Body of pancreas (tissue), 4 donors: ENCODE data around the gene CYP46A1. TPM values are rescaled to one million over a fixed set of nuclear protein-coding genes. Genes with fewer than 3 reads are reported as not detected.

Source experiments
- ATAC-seq: fragments of 150-250 bp; one replicate; pipeline ENCODE4 v1.9.1; 2016
- DNase-seq, 4 donors: peaks; one replicate each; pipeline ENCODE4 v3.0.0-alpha.2; 2019
- H3K27ac ChIP-seq, 4 donors: fragments of 200-600 bp; sonication (generic); 1 replicate in 3 of 4; 2 replicates in 1 of 4; pipeline versions ENCODE4 v1.5.1 to v1.6.1; 2016 to 2019; ENCODE audit warnings: mild to moderate bottlenecking in 1 of 4, mixed read lengths in 1 of 4, moderate library complexity in 1 of 4
- H3K27me3 ChIP-seq, 2 donors: fragments of 200-600 bp; sonication (generic); one replicate each; pipeline ENCODE4 v1.6.0; 2016; ENCODE audit warnings: mild to moderate bottlenecking in 1 of 2
- H3K36me3 ChIP-seq, 2 donors: fragments of 200-600 bp; sonication (generic); replicated peaks in 1 of 2; 2 replicates each; pipeline ENCODE4 v1.5.1; 2016; ENCODE audit warnings: low read depth in 2 of 2; ENCODE audit not compliant: insufficient read depth in 1 of 2
- H3K4me1 ChIP-seq: fragments of 200-600 bp; sonication (generic); one replicate; pipeline ENCODE4 v1.6.0; 2016
- H3K4me3 ChIP-seq, 2 donors: fragments of 200-600 bp; sonication (generic); 1 replicate in 1 of 2; 2 replicates in 1 of 2; pipeline ENCODE4 v1.5.1; 2016 to 2019
- H3K9me3 ChIP-seq, 3 donors: fragments of 200-600 bp; sonication (generic); 1 replicate in 2 of 3; 2 replicates in 1 of 3; pipeline ENCODE4 v1.5.1; 2016
- CTCF ChIP-seq, 7 experiments: fragments of 450-650 bp in 4 of 7; fragments of 200-600 bp in 3 of 7; sonication (generic) in 3 of 7; IDR thresholded peaks; one replicate each; pipeline ENCODE4 v1.5.1; 2016 to 2019; ENCODE audit warnings: antibody characterized with exemption in 7 of 7
- POLR2A ChIP-seq, 3 donors: fragments of 450-650 bp; IDR thresholded peaks; one replicate each; pipeline ENCODE4 v1.6.1; 2016; ENCODE audit warnings: antibody characterized with exemption in 3 of 3, mild to moderate bottlenecking in 2 of 3
- WGBS, 2 donors: methylation state at CpG; one replicate each; pipeline ENCODE4 v1.1.5; 2017; 5-methylcytosine and 5-hydroxymethylcytosine counted together
- intact Hi-C: fragments of 100-400 bp; cut with DNase I; formaldehyde crosslinking; loops from one replicate; pipeline ENCODE4 v1.15.1; 2023
- total RNA-seq, 2 donors: library from RNA; depleted of rRNA; stranded (reverse); fragments of >200 nt; gene quantifications; one replicate each; pipeline ENCODE4 v1.1.0, GENCODE V29; 2016

Gene CYP46A1
- total RNA-seq, 2 donors from 2014 or later = 1.3 to 4.9 TPM

GRCh38 chr14:99655521-99655920, 28.6 kb upstream of the CYP46A1 start:
- no peak for ATAC-seq
- H3K4me1 ChIP-seq = peaks cover 8% of the 10 kb centered on the region
- no peak overlapping the region for H3K27ac ChIP-seq
- 80 to 96% methylated on average over 4 of the region's 4 CpGs for WGBS, 2 donors
- no peaks in the 10 kb centered on the region for H3K9me3 ChIP-seq
- no peak for TF ChIP-seq POLR2A (IDR thresholded peaks at IDR 0.05)
- TF ChIP-seq CTCF (IDR thresholded peaks at IDR 0.05) = no peak
- DNase-seq = no peak
- intact Hi-C loops = no loop called here
- peaks cover 0 to 4% of the 10 kb centered on the region in 2 donors for H3K27me3 ChIP-seq
- no peaks in the 10 kb centered on the region for H3K36me3 ChIP-seq
- no peak overlapping the region for H3K4me3 ChIP-seq

GRCh38 chr14:99656171-99656570, 27.9 kb upstream of the CYP46A1 start:
- Histone ChIP-seq H3K9me3 (no peaks in the 10 kb centered on the region), H3K4me3 (no peak overlapping the region), H3K27ac (no peak overlapping the region), H3K4me1 (peaks cover 8% of the 10 kb centered on the region), H3K36me3 (no peaks in the 10 kb centered on the region), H3K27me3 (peaks cover 0 to 4% of the 10 kb centered on the region in 2 donors)
- ATAC-seq (no peak), DNase-seq (no peak)
- TF ChIP-seq CTCF (IDR thresholded peaks at IDR 0.05) = no peak
- no peak for TF ChIP-seq POLR2A (IDR thresholded peaks at IDR 0.05)
- intact Hi-C loops = no loop called here
- 64 to 65% methylated on average over 5 of the region's 5 CpGs for WGBS, 2 donors

- Histone ChIP-seq H3K4me1 (peaks cover 8% of the 10 kb centered on the region), H3K27me3 (peaks cover 0 to 4% of the 10 kb centered on the region in 2 donors), H3K4me3 (no peak overlapping the region), H3K9me3 (no peaks in the 10 kb centered on the region), H3K36me3 (no peaks in the 10 kb centered on the region), H3K27ac (no peak overlapping the region)
- intact Hi-C loops = no loop called here
- DNase-seq (no peak), ATAC-seq (no peak)
- WGBS, 2 donors = 40 to 42% methylated on average over 1 of the region's 1 CpG
- no peak for TF ChIP-seq CTCF (IDR thresholded peaks at IDR 0.05)
- no peak for TF ChIP-seq POLR2A (IDR thresholded peaks at IDR 0.05)
Measured at GRCh38 chr14:99657645-99658155, 26.4 kb upstream of the CYP46A1 start.

- Histone ChIP-seq H3K27ac (no peak overlapping the region), H3K36me3 (no peaks in the 10 kb centered on the region), H3K27me3 (peaks cover 0 to 4% of the 10 kb centered on the region in 2 donors), H3K4me3 (no peak overlapping the region), H3K9me3 (no peaks in the 10 kb centered on the region), H3K4me1 (peaks cover 8% of the 10 kb centered on the region)
- DNase-seq = no peak
- ATAC-seq = no peak
- WGBS, 2 donors = 45 to 55% methylated on average over 15 of the region's 15 CpGs
- intact Hi-C loops = no loop called here
- TF ChIP-seq POLR2A (IDR thresholded peaks at IDR 0.05) (no peak), CTCF (IDR thresholded peaks at IDR 0.05) (no peak)
Measured at GRCh38 chr14:99658218-99658845, 25.8 kb upstream of the CYP46A1 start.

- Histone ChIP-seq H3K4me3 (no peak overlapping the region), H3K4me1 (peaks cover 5% of the 10 kb centered on the region), H3K27ac (no peak overlapping the region), H3K9me3 (no peaks in the 10 kb centered on the region), H3K27me3 (peaks cover 0 to 4% of the 10 kb centered on the region in 2 donors), H3K36me3 (no peaks in the 10 kb centered on the region)
- TF ChIP-seq CTCF (IDR thresholded peaks at IDR 0.05) (peak in 1 of 7 experiments; percentile 3), POLR2A (IDR thresholded peaks at IDR 0.05) (no peak)
- ATAC-seq (peak; percentile 33), DNase-seq (no peak)
- 7 to 29% methylated on average over 5 to 12 of the region's 58 CpGs for WGBS, 2 donors
- intact Hi-C loops = no loop called here
Measured at GRCh38 chr14:99659333-99659741, 24.8 kb upstream of the CYP46A1 start.
